GM18519 (cell line): ENCODE measurements around the gene FAM83F.
A peak's percentile ranks its signal among the peaks of the same experiment; 100 is the strongest.
"Not testable (repeated sequence)": the region's sequence is repeated elsewhere in the genome, so short reads cannot be mapped to it uniquely, and the experiment has no call there.

ENCODE experiments used
- ATAC-seq: cut with Tn5 transposase; IDR thresholded peaks from one replicate; pipeline ENCODE4 v1.9.1; 2021; ENCODE audit warnings: mild to moderate bottlenecking, moderate library complexity; ENCODE audit not compliant: unreplicated experiment, low FRiP score

Gene FAM83F

GRCh38 chr22:39994566-39995392, at the start of gene FAM83F:
Gene FAM83F (plus strand): TSS chr22:39994954. CDS start chr22:39995043, 89 bp downstream.
- no peak for ATAC-seq

- ATAC-seq, result no peak
These were observed 48.6 kb upstream of the FAM83F start for GRCh38 chr22:39946126-39946502.

- no peak for ATAC-seq
These were observed 48.1 kb upstream of the FAM83F start for GRCh38 chr22:39946503-39947219.

- no peak for ATAC-seq
These were observed 47.2 kb upstream of the FAM83F start for GRCh38 chr22:39947220-39948216.

- no peak for ATAC-seq
These were observed 44.6 kb upstream of the FAM83F start for GRCh38 chr22:39949964-39950737.

- not testable (repeated sequence) for ATAC-seq
These were observed 43.0 kb upstream of the FAM83F start for GRCh38 chr22:39951603-39952293.

GRCh38 chr22:39952347-39952746, 42.4 kb upstream of the FAM83F start:
- no peak for ATAC-seq

- ATAC-seq, result no peak
These were observed 41.7 kb upstream of the FAM83F start for GRCh38 chr22:39953101-39953500.

- ATAC-seq, result no peak
These were observed 40.1 kb upstream of the FAM83F start for GRCh38 chr22:39954584-39955055.

- no peak for ATAC-seq
These were observed 39.1 kb upstream of the FAM83F start for GRCh38 chr22:39955675-39956074.

- ATAC-seq, result no peak
These were observed 37.7 kb upstream of the FAM83F start for GRCh38 chr22:39956932-39957664.

GRCh38 chr22:39958009-39958711, 36.6 kb upstream of the FAM83F start:
- no peak for ATAC-seq

GRCh38 chr22:39958949-39959639, 35.7 kb upstream of the FAM83F start:
- ATAC-seq, result no peak

GRCh38 chr22:39959640-39960447, 34.9 kb upstream of the FAM83F start, which contains the start of gene TMA7B:
Gene TMA7B (plus strand): TSS chr22:39960397. CDS start chr22:39964375, 3,978 bp downstream.
- ATAC-seq, result no peak

- ATAC-seq, result peak; percentile 66
These were observed 33.7 kb upstream of the FAM83F start for GRCh38 chr22:39960791-39961746.
